GM18858 (cell line): ENCODE results near the gene EPSTI1.

Source experiments
- ATAC-seq: cut with Tn5 transposase; IDR thresholded peaks from one replicate; pipeline ENCODE4 v1.9.1; 2021; ENCODE audit not compliant: unreplicated experiment

The EPSTI1 gene

DNA sequence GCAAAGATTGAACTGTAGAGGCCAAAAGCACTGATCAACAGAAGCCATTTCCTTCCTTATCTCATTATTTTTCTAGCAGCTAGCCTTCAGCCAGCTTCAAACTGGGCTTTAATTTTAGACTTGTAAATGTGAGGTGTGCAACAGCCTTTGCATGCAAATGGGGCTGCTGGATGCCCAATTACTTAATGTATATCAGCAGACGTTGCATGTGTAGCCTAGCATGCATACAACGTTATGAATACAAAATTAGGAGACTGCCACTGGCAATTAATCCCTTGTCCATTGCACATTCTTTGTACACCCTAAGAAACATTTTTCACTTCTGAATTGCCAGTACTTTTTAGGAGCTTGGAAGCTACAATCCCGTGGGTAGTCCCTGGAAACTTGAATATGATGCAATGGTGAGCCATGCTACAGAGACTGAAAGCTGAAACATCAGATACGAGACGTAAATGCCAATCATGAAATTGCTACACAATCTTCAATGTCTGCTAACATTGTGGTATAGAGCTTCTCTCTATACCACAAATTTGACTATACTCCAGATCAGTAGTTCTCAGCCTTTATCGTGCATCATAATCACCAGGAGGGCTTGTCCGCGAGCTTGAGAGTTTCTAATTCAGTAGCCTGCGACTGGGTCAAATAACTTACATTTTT is 20.2 kb downstream of the EPSTI1 start:
- peak; percentile 39 for ATAC-seq

DNA sequence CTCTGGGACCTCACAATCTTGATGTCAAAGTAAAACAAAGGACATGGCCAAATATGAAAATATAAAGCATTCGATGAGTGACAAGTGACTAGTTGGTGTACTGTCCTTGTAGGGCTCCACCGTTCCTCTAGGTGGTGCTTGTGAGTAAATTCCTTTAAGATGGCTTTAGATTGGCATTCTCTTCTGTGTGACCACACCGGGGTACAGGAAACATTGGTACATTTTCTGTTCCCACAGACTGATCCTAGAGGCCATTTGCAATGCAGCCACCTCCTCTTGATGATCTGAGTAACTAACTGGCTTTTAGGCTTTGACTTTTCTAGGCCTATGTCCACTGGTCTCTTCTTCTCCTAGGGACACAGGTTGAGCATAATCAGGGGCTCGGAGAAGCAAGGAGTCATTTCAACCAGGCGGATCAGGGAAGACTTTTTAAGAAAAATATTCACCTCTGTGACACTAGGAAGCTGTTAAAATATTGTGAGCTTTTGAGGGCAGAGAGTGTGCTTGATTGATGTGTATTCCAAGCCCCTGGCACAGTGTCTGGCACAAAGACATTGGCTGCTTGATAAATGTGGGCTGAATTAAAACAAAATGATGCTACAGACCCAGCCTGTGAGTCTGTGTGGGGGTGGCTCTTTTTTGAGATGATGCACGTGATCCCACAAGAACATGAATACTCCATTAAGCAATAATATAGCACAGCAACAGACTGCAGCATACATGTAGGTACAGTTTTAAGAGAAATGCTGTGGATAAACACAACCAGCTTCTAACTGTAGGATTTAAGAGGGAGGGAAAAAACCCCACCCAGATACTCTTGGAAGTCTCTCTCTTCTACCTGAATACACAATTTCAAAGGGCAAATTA is 21.0 kb downstream of the EPSTI1 start:
- peak; percentile 71 for ATAC-seq

- ATAC-seq: no peak
These were observed 22.4 kb downstream of the EPSTI1 start for GRCh38 chr13:42969565-42970172.

DNA sequence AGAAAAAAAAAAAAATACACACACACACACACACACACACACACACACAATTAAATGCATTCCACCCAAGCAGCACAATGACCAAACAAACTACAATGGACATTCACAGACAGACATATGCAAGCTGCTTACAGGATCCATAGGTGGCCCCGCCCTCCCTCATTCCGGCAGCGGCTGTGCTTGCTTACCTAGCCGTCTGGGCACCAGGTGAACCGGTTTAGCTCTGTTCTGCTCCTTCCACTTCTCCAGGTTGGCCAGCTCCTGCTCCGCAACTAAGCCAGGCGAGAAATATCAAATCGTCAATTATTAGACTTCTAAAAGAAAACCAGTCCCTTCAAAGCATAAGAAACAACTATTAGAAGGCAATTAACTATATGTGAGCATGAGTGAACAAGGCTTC is 23.1 kb downstream of the EPSTI1 start:
- ATAC-seq: no peak

DNA sequence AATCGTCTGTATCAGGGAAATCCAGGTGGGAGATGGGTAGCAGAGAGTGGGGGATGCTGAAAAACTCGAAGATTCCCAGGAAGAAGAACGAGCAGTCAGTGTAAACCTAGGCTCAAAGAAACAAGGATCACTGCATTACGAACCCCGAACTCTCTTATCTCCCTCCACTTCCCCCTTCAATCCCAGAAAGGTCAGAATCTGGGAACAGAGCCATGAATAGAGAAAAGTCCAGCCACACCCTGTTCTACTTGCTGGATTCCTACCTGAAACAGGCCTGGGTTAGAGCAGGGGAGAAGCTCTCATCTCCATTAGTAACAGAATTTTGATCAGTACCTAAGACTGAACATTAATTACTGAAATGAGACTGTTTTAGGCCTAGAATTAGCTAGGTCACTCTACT is 24.4 kb downstream of the EPSTI1 start:
- no peak for ATAC-seq

DNA sequence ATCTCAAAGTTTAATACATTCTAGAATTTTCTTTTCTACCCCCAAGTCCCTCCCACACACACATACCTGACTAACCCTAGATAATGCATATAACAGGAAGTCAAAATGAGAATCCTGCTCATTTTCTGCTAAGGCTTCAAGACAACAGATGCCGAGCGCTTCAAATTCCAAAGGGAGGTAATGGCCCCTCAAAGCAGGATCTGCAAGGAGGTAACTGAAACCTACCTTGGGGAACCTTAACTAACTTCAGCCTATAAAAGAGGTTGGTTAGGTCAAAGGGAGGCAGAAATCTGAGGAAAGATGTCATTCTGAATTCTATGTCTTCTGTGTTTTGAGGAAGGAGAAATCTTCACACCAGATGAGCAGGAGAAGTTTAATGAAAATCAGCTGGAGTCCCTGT is 26.8 kb downstream of the EPSTI1 start:
- ATAC-seq: no peak

GRCh38 chr13:42964761-42965161 is 27.3 kb downstream of the EPSTI1 start:
- no peak for ATAC-seq

DNA sequence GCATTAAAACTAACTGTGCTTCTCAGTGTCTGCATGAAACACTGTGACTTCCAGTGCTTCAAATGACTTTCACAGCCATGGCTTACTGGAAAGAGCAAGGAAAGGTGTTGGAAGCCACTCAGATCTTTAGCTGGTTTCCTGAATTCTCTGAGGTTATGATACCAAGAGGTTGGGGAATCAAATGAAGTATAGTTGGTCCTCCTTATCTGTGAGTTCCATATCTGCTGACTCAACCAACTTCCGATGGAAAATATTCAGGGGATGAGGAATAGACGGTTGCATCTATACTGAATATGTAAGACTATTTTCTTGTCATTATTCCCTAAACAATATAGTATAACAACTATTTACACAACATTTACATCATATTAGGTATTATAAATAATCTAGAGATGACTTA is 32.4 kb downstream of the EPSTI1 start:
- no peak for ATAC-seq

- no peak for ATAC-seq
These were observed 34.2 kb downstream of the EPSTI1 start for GRCh38 chr13:42957881-42958280.

DNA sequence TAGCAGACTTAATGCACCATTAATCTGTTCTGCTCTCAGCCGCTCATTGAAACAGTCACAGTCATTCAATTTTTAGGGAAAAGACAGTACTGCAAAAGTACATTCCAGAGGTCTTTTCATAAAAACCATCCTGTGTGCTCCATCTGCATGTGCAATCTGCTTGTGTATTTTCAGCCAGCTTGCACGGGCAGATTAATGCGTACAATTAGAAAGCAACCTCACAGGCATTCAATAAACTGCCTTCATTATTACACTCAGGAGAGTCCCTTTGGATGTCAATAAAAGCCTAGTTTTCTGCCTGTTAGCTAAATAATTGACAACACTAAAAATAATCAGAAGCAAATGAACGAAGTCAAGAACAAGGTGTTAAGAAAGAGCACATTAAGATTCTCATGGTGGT is 41.9 kb downstream of the EPSTI1 start:
- no peak for ATAC-seq

DNA sequence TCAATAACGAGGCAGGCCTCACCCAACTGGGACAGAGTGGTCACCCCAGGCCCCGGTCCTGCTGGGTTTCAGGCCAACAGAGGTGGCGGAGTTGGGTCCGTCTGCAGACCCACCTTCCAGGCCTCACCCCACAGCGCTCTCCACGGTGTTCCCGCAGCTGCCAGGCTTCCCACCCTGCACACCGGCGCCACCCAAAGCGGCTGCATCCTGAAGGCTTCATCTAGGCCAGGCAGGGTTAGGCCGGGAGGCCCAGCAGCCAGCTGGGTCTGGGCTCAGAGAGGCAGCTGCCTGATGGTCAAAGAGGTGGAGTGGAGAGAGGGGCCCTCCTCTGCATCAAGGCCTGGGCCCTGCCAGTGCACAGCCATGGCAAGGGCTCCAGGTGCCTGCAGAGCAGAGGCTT is 44.1 kb downstream of the EPSTI1 start:
- no peak for ATAC-seq

DNA sequence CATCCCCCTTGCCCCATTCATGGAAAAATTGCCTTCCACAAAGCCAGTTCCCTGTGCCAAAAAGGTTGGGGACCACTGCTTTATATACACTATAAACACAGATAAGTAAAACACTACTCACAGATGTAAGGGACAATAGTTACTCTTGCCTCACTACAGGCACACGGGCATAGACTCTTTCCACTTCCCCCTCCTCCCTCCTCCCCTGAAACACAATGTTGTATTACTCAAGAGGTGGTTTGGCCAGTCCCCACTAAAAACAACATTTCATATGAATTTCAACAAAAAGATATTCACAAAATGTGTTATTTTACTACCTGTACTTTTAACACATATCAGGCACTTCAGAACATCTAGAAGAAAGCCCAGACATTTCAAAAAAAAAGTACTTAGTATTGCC is 45.1 kb downstream of the EPSTI1 start:
- no peak for ATAC-seq

- ATAC-seq: no peak
These were observed 62.0 kb downstream of the EPSTI1 start for GRCh38 chr13:42929886-42930535.

DNA sequence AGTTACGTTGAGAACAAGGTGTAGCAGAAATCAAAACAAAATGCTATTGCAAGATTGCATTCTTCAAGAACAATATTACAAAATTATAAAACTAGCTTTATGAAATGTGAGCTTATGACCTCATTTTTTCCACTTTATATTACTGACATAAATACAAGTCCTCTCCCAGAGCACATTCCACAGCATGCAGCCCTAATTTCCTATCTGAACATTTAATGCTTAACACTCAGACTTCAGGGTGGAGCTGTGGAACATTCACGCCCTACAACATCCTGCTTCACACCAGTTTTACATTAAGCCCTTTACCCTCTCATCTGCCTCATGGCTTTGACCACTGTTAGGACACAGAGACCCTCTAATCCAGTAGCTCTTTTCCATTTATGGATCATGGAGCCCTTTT is 65.5 kb downstream of the EPSTI1 start:
- ATAC-seq: no peak

DNA sequence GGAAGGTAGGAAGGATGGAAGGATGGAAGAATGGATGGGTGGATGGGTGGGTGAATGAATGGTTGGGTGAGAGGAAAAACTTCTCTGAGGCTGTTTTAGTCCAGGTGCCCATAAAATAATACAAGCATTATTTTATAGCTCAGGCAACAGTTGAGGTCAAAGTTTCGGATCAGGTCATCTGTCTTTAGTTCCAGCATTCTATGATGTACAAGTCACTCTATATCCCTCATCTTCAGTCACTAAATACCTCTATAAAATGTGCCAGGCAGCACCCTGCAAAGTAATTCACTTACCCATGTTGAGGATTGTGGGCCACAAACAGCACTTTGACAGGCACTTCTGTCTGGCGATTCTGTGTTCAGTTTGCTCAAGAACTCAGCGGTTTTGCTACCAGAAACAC is 66.0 kb downstream of the EPSTI1 start:
- no peak for ATAC-seq

DNA sequence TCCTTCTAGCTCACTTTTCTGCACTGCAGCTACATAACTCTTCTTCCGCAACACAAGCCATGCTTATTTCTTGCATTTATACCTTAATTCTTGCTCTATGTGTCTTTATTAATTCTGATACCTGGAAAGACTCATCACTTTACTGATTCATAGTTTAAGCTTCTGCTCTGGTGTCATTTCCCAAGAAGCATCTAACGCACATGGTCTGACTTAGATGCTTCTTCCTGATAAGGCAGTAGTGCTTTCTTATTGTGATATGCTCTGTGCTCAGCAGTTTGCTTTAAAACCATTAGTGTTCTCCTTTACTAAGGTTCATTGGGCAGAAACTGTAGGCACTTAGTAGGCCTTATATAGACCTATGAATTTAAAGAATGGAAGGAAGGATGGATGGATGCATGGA is 66.4 kb downstream of the EPSTI1 start:
- ATAC-seq: no peak

GRCh38 chr13:42924344-42924743 is 67.7 kb downstream of the EPSTI1 start:
- ATAC-seq: no peak

DNA sequence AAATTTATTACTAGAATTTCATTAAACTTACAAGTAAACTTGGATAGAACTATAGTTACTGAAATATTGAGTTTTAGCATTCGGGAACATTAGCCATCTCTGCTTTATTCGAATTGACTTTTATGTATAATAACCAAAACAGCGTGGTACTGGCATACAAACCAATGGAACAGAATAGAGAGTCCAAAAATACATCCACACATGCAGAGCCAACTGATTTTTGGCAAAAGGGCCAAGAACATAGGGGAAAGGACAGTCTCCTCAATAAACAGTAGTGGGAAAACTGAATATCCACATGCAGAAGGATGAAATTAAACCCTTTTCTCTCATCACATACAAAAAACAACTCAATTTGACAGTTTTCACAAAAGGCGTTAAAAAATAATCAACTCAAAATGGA is 84.3 kb downstream of the EPSTI1 start:
- ATAC-seq: no peak

DNA sequence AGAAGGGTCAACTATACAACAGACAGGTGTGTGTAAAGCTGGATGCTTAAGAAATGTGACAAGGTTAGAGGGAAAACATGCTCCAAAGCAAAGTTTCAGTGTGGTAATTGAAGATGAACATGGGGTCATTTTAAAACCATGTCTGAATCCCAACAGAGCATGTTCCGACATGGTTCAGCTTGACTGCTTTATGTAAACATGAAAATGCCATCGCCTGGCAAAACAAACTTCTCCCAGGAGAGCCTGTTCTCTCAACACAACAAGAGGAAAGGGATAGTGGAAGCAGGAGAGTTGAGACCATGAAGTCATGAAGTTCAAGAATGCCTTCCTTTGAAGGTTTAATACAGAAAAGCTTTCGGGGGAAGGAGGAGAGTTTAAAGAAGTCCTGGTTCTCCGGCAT is 85.8 kb downstream of the EPSTI1 start:
- ATAC-seq: no peak

- ATAC-seq: no peak
These were observed 86.5 kb downstream of the EPSTI1 start for GRCh38 chr13:42905579-42905978.

DNA sequence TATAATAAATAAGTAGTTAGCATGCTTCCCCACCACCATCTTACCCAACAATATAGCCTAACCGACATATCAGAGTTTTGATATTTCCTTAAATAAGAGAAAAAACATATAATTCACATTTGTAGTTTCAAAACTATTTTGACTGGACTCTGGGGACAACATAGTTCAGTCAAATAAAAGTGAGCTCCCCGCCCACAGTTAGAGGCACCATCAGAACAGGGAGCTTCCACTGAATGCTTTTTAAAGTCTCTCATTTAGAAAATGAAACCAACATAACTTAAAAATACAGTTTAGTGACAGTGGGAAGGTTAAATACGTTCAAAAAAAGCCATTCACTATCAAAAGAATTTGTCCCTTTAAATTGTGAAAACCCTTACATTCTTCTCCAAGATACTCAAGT is 92.8 kb downstream of the EPSTI1 start:
- peak; percentile 76 for ATAC-seq

GRCh38 chr13:42895776-42896175 is 96.3 kb downstream of the EPSTI1 start:
- ATAC-seq: no peak
